HG03521 (cell line): ENCODE data around the gene TM7SF2.
"Not testable (repeated sequence)": the region's sequence is repeated elsewhere in the genome, so short reads cannot be mapped to it uniquely, and the experiment has no call there.

Experiments used
- ATAC-seq: cut with Tn5 transposase; IDR thresholded peaks from one replicate; pipeline ENCODE4 v1.9.1; 2021; ENCODE audit warnings: mild to moderate bottlenecking, moderate library complexity; ENCODE audit not compliant: unreplicated experiment

Gene TM7SF2

DNA sequence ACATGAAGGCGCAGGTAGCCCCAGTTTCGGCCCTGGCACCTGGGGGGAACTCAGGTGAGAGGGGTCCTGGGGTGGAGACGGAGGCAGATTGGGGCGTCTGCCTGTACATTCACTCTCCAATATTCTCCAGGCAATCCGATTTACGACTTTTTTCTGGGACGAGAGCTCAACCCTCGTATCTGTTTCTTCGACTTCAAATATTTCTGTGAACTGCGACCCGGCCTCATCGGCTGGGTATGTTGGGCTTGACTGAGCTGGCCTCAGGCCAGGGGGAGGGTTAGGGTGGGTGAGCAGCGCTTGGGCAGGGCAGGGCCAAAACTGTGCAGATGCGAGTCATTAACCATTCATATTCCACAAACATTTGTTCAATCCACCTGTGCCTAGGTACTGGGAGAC, 1.7 kb downstream of the TM7SF2 start:
- ATAC-seq: no peak

- no peak for ATAC-seq
These were observed 2.2 kb downstream of the TM7SF2 start for GRCh38 chr11:65113839-65114238.

DNA sequence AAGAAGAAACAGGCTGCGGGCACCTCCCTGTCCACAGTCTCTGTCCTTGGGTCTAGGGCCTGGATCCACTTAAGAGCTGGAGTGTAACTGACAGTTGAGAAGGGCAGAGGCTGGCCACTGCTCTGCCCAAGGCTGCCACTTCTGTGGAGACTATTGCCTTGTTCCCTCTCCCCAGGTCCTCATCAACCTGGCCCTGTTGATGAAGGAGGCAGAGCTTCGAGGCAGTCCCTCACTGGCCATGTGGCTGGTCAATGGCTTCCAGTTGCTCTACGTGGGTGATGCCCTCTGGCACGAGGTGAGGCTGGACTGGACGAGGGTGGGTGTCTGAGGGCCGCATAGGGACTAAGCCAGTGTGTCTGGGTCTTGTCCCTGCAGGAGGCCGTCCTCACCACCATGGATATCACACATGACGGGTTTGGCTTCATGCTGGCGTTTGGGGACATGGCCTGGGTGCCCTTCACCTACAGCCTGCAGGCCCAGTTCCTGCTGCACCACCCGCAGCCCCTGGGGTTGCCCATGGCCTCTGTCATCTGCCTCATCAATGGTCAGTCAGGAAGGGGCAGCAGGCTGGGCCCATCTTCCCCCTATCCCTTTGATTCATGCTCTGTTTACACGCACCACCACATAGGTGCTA, 3.0 kb downstream of the TM7SF2 start:
- ATAC-seq: no peak

DNA sequence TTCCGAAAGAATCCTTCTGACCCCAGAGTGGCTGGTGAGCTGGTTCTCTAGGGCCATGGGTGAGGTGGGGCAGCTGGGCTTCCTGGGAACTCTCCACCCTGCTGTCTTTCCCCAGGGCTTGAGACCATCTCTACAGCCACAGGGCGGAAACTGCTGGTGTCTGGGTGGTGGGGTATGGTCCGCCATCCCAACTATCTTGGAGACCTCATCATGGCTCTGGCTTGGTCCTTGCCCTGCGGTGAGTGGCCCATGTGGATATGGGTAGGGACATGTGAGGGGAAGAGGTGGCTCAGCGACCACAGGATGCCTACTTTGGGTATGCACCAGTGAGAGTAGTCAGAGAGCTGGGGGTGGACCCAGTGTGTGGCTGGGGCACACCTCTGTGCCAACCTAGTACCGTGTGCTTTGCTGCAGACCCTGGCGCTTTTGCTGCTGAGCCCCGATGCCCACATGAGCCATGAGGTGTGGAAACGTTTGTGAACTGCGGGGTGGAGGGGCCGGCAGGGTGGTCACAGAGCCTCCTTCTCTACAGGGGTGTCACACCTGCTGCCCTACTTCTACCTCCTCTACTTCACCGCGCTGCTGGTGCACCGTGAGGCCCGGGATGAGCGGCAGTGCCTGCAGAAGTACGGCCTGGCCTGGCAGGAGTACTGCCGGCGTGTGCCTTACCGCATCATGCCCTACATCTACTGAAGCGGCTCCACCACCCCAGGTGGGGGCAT, 3.9 kb downstream of the TM7SF2 start:
- ATAC-seq: no peak

DNA sequence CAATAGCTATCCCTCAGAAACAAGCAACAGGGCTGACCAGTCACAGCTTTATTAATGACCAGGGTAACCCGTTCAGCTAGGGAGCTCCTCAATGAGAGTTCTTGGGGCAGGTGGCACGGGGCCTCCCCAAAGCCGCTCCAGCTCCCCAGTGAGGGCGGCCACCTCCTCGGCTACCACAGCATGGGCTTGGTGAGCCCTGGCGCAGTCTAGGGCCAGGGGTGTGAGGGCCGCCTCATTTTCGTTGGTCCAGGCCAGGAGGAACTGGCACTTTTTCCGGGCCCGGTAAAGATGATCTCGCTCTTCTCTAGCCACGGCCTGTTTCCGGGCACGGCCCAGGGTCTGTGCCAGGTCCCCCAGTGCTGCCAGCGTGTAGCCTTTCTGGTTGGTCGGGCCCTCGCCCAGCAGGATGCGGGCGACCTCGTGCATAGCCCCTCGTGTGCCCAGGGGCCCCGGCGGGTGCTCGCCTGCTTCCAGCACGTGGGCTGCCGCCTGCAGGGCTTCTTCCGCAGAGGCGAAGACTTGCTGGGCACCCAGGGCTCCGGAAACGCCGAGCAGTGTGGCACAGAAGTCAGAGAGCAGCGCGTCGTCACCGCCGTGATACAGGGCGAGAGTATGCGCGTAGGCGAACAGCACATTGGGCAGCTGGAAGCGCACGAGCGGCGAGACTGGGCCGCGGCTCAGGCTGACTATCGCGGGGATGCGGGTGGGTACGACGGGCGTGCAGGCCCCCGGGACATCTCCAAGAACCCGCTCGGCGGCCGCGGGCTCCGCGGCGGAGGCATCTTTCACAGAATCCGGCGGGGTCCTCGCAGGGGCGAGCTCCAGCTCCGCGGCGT, 4.9 kb downstream of the TM7SF2 start:
- no peak for ATAC-seq

- peak; percentile 57 for ATAC-seq
These were observed 5.8 kb downstream of the TM7SF2 start, which contains the start of gene ZNHIT2 for GRCh38 chr11:65117206-65118096. Gene ZNHIT2, minus strand, starts transcription at chr11:65117701. Its CDS starts 48 bp downstream, at chr11:65117653.

- ATAC-seq: no peak
These were observed 6.6 kb downstream of the TM7SF2 start for GRCh38 chr11:65118097-65118837.

DNA sequence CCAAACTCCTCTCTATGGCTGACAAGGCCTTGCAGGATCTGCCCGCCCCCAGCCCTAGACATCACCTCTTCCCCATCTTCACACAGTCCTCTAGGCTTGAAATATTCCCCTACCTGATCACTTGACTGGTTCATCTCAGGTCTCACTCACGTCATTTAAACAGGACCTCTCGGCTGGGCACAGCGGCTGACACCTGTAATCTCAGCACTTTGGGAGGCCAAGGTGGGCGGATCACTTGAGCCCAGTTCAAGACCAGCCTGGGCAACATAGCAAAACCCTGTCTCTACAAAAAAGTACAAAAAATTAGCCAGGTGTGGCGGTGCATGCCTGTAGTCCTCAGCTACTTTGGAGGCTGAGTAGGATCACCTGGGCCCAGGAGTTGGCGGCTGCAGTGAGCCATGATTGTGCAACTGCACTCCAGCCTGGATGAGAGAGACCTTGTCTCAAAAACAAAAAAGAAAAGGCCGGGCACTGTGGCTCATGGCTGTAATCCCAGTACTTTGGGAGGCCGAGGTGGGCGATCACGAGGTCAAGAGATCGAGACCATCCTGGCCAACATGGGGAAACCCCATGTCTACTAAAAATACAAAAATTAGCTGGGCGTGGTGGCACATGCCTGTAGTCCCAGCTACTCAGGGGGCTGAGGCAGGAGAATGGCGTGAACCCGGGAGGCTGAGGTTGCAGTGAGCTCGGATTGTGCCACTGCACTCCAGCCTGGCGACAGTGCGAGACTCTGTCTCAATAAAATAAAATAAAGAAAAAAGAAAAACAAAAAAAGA, 7.4 kb downstream of the TM7SF2 start:
- not testable (repeated sequence) for ATAC-seq

GRCh38 chr11:65119670-65119995, 8.0 kb downstream of the TM7SF2 start:
- no peak for ATAC-seq

- no peak for ATAC-seq
These were observed 9.2 kb downstream of the TM7SF2 start for GRCh38 chr11:65120831-65121230.

- ATAC-seq: no peak
These were observed 9.8 kb downstream of the TM7SF2 start for GRCh38 chr11:65121447-65121864.

- ATAC-seq: peak; percentile 72
These were observed 10.4 kb downstream of the TM7SF2 start, which contains the start of the genes FAU and MRPL49 for GRCh38 chr11:65121865-65122696. Gene FAU, minus strand, starts transcription at chr11:65122134. Its CDS starts 321 bp downstream, at chr11:65121813. Gene MRPL49, plus strand, starts transcription at chr11:65122321. Its CDS starts 26 bp downstream, at chr11:65122347.

DNA sequence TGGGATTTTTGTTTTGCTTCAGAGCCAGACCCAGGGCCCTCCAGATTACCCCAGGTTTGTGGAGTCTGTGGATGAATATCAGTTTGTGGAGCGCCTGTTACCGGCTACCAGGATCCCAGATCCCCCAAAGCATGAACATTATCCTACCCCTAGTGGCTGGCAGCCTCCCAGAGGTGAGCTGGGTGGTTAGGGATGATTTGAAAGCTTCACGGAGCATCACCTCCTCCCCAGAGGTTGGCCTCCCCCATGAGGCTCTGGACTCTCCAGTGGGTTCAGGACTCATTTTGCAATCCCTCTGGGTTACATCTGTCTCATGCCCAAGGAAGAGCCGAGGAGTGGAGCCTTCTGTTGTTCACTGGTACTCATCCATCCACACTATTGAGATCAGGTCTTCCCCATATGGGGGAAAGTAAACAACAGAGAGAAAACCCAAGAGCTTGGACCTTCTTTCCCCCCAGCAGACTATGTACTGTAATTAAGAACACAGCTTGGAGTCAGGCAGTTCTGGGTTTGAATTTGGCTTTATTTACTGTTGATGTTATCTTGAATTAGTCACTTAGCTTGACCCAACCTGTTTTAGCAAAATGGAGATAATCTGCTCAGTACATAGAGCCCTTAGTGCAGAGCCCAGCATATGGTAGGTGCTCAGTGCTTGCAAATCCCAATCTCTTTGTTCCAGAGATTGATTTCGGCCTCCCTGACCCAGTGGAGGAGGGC, 13.0 kb downstream of the TM7SF2 start:
- no peak for ATAC-seq

- no peak for ATAC-seq
These were observed 13.8 kb downstream of the TM7SF2 start for GRCh38 chr11:65125197-65126056.

DNA sequence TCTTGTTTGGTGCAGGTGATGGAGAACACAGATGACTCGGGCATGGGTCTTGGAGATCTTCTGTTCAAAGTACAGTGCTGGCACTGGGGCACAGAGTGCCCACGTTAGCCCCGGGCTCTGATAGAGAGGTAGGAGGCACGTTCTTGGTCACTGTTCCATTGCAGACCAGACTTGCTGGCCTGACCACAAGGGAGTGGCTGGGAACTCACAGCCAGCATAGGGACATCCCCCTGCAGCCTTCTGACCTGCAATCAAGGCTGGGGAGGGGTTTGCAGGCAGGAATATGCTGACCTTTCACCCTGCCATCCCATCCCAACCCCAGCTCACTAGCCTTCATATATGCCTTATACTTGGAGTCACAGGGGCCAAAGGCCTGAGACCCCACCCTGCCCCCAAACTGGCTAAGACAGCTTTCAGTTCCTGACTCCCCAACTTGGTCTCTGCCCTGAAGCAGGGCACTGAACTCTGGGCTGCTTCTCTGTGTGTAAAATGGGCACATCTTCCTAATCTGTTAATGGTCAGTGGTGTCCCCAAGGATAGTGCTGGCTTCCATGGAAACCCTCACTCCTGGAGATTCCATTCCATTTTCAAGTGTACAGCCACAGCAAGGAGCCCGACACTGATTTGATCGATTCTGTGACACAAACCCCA, 15.1 kb downstream of the TM7SF2 start:
- ATAC-seq: no peak
